ENCODE results near the gene SLIRP.

The SLIRP gene

DNA sequence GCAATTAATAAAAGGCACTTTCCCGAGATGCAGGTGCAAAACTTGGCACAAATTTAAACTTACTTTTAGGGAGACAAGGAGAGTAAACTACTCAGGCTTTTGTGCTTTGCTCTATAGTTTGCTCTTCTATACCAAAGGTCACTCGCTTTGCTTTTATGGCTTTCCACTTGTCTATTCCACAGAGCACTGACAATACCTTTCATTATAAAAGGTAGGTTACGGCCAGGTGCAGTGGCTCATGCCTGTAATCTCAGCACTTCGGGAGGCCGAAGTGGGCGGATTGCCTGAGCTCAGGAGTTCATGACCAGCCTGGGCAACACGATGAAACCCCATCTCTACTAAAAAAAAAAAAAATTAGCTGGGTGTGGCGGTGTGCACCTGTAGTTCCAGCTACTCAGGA lies 33.0 kb upstream of the SLIRP start:
- TF ChIP-seq, protein P1, sequence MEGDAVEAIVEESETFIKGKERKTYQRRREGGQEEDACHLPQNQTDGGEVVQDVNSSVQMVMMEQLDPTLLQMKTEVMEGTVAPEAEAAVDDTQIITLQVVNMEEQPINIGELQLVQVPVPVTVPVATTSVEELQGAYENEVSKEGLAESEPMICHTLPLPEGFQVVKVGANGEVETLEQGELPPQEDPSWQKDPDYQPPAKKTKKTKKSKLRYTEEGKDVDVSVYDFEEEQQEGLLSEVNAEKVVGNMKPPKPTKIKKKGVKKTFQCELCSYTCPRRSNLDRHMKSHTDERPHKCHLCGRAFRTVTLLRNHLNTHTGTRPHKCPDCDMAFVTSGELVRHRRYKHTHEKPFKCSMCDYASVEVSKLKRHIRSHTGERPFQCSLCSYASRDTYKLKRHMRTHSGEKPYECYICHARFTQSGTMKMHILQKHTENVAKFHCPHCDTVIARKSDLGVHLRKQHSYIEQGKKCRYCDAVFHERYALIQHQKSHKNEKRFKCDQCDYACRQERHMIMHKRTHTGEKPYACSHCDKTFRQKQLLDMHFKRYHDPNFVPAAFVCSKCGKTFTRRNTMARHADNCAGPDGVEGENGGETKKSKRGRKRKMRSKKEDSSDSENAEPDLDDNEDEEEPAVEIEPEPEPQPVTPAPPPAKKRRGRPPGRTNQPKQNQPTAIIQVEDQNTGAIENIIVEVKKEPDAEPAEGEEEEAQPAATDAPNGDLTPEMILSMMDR (conservative IDR thresholded peaks at IDR 0.05; ENCODE audit: low read depth, low read length): no peak
- DNase-seq (ENCODE audit: low read depth): no peak
- no peak overlapping the region for H3K4me3 ChIP-seq (ENCODE audit: low read length)

DNA sequence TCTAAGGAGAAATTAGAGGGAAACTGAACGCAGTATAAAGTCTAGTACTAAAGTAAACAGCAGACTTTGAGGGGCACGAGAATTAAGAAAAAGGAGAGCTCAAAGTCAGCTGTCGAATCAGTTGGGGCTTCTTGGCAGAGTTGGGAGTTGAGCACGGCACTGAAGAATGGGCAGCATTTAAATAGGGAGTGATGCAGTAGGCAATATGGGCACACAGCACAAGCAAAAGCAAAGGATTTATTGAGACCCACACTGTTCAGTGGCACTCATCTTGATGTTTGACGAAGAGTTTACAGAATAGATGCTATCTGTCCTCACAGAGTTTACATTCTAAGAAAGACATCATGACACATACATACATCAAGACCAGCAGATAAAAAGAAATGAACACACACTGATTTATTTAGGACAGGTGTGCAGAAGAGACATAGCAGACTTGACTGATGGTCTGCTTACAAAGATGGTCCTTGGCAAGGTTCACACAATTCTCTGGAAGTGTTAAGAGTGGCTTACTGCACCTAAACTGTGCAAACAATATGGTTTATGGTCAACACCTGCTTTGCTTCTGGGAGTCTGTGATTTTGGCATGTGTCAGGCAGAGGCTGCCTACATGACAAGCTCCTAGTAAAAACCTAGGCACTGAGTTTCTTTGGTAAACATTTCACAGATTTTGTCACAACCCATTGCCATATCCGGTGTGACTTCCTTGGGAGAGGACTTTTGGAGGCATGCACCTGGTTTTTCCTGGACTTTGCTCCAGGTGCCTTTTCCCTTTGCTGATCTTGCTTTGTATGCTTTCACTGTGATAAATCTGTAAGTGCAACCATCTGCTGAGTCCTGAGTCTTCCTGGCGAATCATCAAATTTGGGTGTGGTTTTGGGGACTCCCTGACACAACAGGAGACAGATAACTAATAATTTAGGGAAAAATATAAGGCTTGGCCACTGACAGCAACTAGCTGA lies 26.4 kb upstream of the SLIRP start:
- TF ChIP-seq, protein P1 (conservative IDR thresholded peaks at IDR 0.05; ENCODE audit: low read depth, low read length): no peak
- DNase-seq (ENCODE audit: low read depth): no peak
- H3K4me3 ChIP-seq (ENCODE audit: low read length): no peak overlapping the region

DNA sequence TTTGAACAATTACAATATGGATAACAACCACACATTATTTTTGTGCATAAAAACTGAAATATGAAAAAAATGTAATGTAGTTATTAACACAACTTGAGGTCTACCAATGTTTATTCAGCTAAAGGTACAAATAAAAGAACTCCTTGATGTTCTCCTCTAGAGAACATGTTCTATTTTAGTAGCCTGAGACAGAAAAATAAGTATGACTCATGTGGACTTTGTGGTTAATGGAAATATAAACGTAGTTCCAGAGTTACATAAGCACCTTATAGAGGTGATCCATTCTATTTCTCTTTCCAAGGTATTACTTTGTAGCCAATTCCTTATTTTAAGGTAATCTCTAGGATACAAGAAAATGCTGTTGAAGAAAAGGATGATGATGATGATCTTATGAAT lies 25.7 kb upstream of the SLIRP start:
- TF ChIP-seq, protein P1 (conservative IDR thresholded peaks at IDR 0.05; ENCODE audit: low read depth, low read length): no peak
- no peak for DNase-seq (ENCODE audit: low read depth)
- no peak overlapping the region for H3K4me3 ChIP-seq (ENCODE audit: low read length)

DNA sequence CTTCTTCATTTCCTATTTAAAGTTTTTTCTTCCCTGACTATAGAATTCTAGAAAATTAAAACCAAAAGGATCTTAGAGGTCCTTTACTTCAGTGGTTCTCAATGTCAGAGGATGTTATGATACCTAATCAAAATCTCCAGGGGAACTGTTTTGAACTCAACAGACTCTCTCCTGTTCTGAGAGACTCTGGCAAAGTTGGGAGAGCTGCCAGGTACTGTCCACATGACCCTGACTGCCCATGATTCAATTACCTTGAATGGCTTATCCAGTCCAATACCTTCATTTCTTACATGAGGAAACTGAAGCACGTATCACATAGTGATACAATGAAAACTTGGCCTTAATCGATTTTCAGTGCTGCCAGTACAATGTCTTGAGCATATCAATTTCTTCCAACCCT lies 16.6 kb upstream of the SLIRP start:
- H3K4me3 ChIP-seq (ENCODE audit: low read length): no peak overlapping the region
- no peak for DNase-seq (ENCODE audit: low read depth)
- TF ChIP-seq, protein P1 (conservative IDR thresholded peaks at IDR 0.05; ENCODE audit: low read depth, low read length): no peak

DNA sequence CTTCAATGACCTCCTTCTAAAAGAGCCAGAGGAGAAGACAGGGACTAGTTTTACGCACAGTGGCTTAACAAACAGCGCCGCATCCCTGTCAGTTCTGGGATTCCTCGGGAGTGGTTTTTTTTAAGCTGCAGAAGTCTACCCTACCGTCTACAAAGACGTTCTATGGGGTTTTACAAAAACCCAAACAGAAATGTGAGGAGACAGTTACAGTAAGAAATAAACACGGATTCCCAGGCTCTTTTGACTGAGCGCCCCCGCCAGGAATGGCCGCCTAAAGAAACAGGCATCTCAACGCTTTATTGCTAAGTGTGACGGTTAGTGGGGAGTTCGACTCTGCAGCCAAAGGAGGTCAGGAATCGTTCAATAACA lies 564 bp upstream of the SLIRP start:
- no peak for DNase-seq (ENCODE audit: low read depth)
- H3K4me3 ChIP-seq (ENCODE audit: low read length): peak overlapping the region; percentile 100
- TF ChIP-seq, protein P1 (conservative IDR thresholded peaks at IDR 0.05; ENCODE audit: low read depth, low read length): peak; percentile 30

DNA sequence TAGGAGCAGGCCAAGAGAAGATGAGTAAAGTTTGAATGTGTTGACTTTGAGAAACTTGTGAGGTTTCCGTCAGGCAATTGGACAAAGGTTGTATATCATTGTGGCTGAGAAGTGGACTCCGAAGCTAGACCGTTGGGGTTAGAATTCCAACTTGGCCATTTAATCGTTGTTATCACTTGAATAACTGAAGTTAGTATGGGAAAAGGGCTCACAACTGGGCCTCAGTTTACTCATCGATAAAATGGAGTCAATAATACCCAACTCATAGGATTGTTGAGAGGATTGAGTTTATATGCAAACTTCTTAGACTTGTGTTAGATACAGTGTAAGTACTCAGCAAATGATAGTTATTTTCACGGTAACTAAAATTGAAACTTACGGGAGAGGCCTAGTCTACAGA lies 846 bp downstream of the SLIRP start:
- no peak for DNase-seq (ENCODE audit: low read depth)
- TF ChIP-seq, protein P1 (conservative IDR thresholded peaks at IDR 0.05; ENCODE audit: low read depth, low read length): no peak
- H3K4me3 ChIP-seq (ENCODE audit: low read length): peak overlapping the region; percentile 100

DNA sequence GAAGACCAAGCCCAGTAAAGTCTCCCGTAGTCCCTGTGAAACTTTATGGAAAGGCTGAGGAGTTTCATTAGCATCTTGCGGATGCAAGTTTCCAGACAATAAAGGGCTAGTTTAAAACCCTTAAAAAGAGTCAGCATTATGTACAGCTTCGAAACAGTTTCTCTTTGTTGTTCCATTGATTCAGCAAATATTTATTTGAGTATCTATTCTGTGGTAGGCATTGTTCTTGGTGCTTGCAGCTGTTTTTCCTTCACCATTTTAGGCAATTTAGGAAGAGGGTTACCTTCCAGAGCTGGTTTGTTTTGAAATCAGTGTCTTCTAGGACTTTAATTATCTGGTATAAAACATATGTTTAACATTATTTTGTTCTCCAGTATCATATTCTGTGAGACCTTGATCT lies 1.5 kb downstream of the SLIRP start:
- TF ChIP-seq, protein P1 (conservative IDR thresholded peaks at IDR 0.05; ENCODE audit: low read depth, low read length): no peak
- DNase-seq (ENCODE audit: low read depth): no peak
- H3K4me3 ChIP-seq (ENCODE audit: low read length): peak overlapping the region; percentile 100
